HepG2 (cell line): ENCODE results near the gene LRRC45. TPM values are rescaled to one million over a fixed set of nuclear protein-coding genes. Genes with fewer than 3 reads are reported as not detected.

Experiments used
- ARHGAP35 ChIP-seq: sonication (generic); formaldehyde crosslinking; IDR thresholded peaks from 2 replicates; pipeline ENCODE4 v1.9.0; 2022; ENCODE audit warnings: mild to moderate bottlenecking, inconsistent platforms, moderate library complexity, missing genetic modification reagents, borderline replicate concordance
- ARID5B ChIP-seq: IDR thresholded peaks from 2 replicates; pipeline ENCODE4 v1.4.0; 2020; ENCODE audit warnings: mild to moderate bottlenecking, missing genetic modification reagents
- CEBPB ChIP-seq: IDR thresholded peaks from 2 replicates; pipeline ENCODE4 v1.6.1; 2011; ENCODE audit warnings: low read depth, low read length, improper control_type of control experiment, borderline replicate concordance
- ELF1 ChIP-seq: sonication (generic); formaldehyde crosslinking; IDR thresholded peaks from 2 replicates; pipeline ENCODE4 v1.4.0; 2020; ENCODE audit warnings: missing genetic modification reagents
- ELF3 ChIP-seq: IDR thresholded peaks from 2 replicates; pipeline ENCODE4 v1.6.1; 2016; ENCODE audit warnings: missing genetic modification reagents, missing compliant biosample characterization
- FOXP1 ChIP-seq, 2 experiments: fragments of 450-650 bp in 1 of 2; IDR thresholded peaks; 2 replicates each; pipeline ENCODE4 v1.6.1; 2017 to 2018; ENCODE audit warnings: antibody characterized with exemption in 1 of 2
- HHEX ChIP-seq: IDR thresholded peaks from 2 replicates; pipeline ENCODE4 v1.6.1; 2016; ENCODE audit warnings: control low read depth
- KDM5B ChIP-seq: sonication (generic); formaldehyde crosslinking; IDR thresholded peaks from 2 replicates; pipeline ENCODE4 v1.4.0; 2020; ENCODE audit warnings: missing genetic modification reagents, mild to moderate bottlenecking, borderline replicate concordance
- MIER3 ChIP-seq: IDR thresholded peaks from 2 replicates; pipeline ENCODE4 v1.6.1; 2016; ENCODE audit warnings: missing compliant biosample characterization, borderline replicate concordance
- NCOA2 ChIP-seq: sonication (generic); formaldehyde crosslinking; IDR thresholded peaks from 2 replicates; pipeline ENCODE4 v1.8.0; 2022; ENCODE audit warnings: inconsistent platforms
- SALL2 ChIP-seq: sonication (generic); formaldehyde crosslinking; IDR thresholded peaks from 2 replicates; pipeline ENCODE4 v1.8.1; 2023; ENCODE audit warnings: mild to moderate bottlenecking, missing genetic modification reagents, inconsistent platforms
- SMAD3 ChIP-seq: sonication (generic); formaldehyde crosslinking; IDR thresholded peaks from 2 replicates; pipeline ENCODE4 v1.4.0; 2020; ENCODE audit warnings: missing genetic modification reagents
- SNAPC5 ChIP-seq: sonication (generic); formaldehyde crosslinking; IDR thresholded peaks from 2 replicates; pipeline ENCODE4 v1.8.1; 2023; ENCODE audit warnings: mild to moderate bottlenecking, missing genetic modification reagents, borderline replicate concordance
- ZFP37 ChIP-seq: sonication (generic); formaldehyde crosslinking; IDR thresholded peaks from 2 replicates; pipeline ENCODE4 v1.4.0; 2020; ENCODE audit warnings: missing genetic modification reagents, borderline replicate concordance
- ZFYVE20 ChIP-seq: sonication (generic); formaldehyde crosslinking; IDR thresholded peaks from 2 replicates; pipeline ENCODE4 v1.8.0; 2023; ENCODE audit warnings: low read depth, mild to moderate bottlenecking, moderate library complexity, missing genetic modification reagents, borderline replicate concordance
- ZNF121 ChIP-seq: sonication (generic); formaldehyde crosslinking; IDR thresholded peaks from 2 replicates; pipeline ENCODE4 v1.5.0; 2020; ENCODE audit warnings: mild to moderate bottlenecking, missing genetic modification reagents
- ZNF441 ChIP-seq: sonication (generic); formaldehyde crosslinking; IDR thresholded peaks from 2 replicates; pipeline ENCODE4 v1.7.0; 2021; ENCODE audit warnings: missing genetic modification reagents, borderline replicate concordance
- ZNF558 ChIP-seq: sonication (generic); formaldehyde crosslinking; IDR thresholded peaks from 2 replicates; pipeline ENCODE4 v1.9.0; 2022; ENCODE audit warnings: mild to moderate bottlenecking, missing genetic modification reagents, borderline replicate concordance
- ZNF687 ChIP-seq: sonication (generic); formaldehyde crosslinking; IDR thresholded peaks from 2 replicates; pipeline ENCODE4 v1.5.1; 2020; ENCODE audit warnings: mild to moderate bottlenecking, missing genetic modification reagents, moderate library complexity
- ZNF709 ChIP-seq: sonication (generic); formaldehyde crosslinking; IDR thresholded peaks from 2 replicates; pipeline ENCODE4 v1.5.0; 2020; ENCODE audit warnings: mild to moderate bottlenecking, missing genetic modification reagents
- ZSCAN25 ChIP-seq: sonication (generic); formaldehyde crosslinking; IDR thresholded peaks from 2 replicates; pipeline ENCODE4 v1.8.0; 2022; ENCODE audit warnings: mild to moderate bottlenecking, missing genetic modification reagents
- polyA plus RNA-seq, 8 experiments: library from polyadenylated mRNA; depleted of rRNA in 3 of 8; stranded (reverse) in 7 of 8; unstranded in 1 of 8; fragments of >200 nt; fragmentation: Illumina TruSeq in 4 of 8; extraction: Trizol in 4 of 8; gene quantifications; 2 replicates each; pipeline versions ENCODE4 v1.2.1 to v1.2.3, GENCODE V29; 2011 to 2016; ENCODE audit warnings: low read depth in 4 of 8, missing spikeins in 1 of 8, mixed read lengths in 1 of 8; ENCODE audit not compliant: insufficient read depth in 1 of 8
- total RNA-seq, 5 experiments: library from RNA; depleted of rRNA; stranded (reverse); fragments of >200 nt; fragmentation: Illumina TruSeq; extraction: Trizol; gene quantifications; 2 replicates each; pipeline ENCODE4 v1.2.3, GENCODE V29; 2016; ENCODE audit warnings: low read depth in 1 of 5
- TF ChIP-seq, protein P1 (sequence below): sonication (generic); formaldehyde crosslinking; IDR thresholded peaks from 2 replicates; pipeline ENCODE4 v1.5.0; 2020; ENCODE audit warnings: missing genetic modification reagents, mild to moderate bottlenecking, borderline replicate concordance

Gene LRRC45
- total and polyA plus RNA-seq, 2 of the 13 experiments (the other 11 are each of a cell fraction or from before 2014, with no cell fraction given), result 11.6 to 48.1 TPM

DNA sequence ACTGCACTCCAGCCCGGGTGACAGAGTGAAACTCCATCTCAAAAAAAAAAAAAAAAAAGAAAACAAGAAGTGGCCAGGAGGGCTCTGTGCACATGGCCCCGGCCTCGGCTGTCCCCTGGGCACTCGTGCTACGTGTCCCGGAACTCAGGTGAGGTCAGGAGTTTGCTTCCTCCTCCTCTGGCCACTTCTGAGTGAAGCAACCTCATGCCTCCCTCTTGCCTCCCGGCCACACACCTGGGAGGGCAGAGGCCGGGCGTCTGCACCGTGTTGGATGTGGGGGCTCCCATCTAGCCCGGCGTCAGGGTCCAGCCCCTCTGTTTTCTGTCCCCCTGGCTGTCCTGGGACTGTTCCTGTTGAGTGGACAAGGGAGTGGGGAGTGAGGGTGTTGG is 23.5 kb upstream of the LRRC45 start (continued):
- TF ChIP-seq ZNF121 (CRISPR knock-in tag), result peak; percentile 39
- TF ChIP-seq ARHGAP35 (CRISPR knock-in tag), result 0 out of 2 replicates have a peak, but pooled peaks have one; percentile 15
- TF ChIP-seq ELF1 (CRISPR knock-in tag), result 0 out of 2 replicates have a peak, but pooled peaks have one; percentile 40
- peak; percentile 31; the same call in 1 of the 2 replicates for TF ChIP-seq SALL2 (CRISPR knock-in tag)
- no peak for TF ChIP-seq FOXP1 (IDR thresholded peaks at IDR 0.05)
- peak; percentile 37; the same call in 1 of the 2 replicates for TF ChIP-seq FOXP1 (CRISPR knock-in tag; IDR thresholded peaks at IDR 0.05)
- no peak; the same call in 1 of the 2 replicates for TF ChIP-seq NCOA2 (CRISPR knock-in tag)
- no peak for TF ChIP-seq HHEX (CRISPR knock-in tag)
- peak; percentile 64; the same call in 1 of the 2 replicates for TF ChIP-seq CEBPB
- TF ChIP-seq ZFP37 (CRISPR knock-in tag), result 0 out of 2 replicates have a peak, but pooled peaks have one; percentile 65
- no peak for TF ChIP-seq ZFYVE20 (CRISPR knock-in tag)
- TF ChIP-seq ELF3, result peak; percentile 86
- TF ChIP-seq ZNF441 (CRISPR knock-in tag), result peak; percentile 43; the same call in 1 of the 2 replicates
- TF ChIP-seq, protein P1, sequence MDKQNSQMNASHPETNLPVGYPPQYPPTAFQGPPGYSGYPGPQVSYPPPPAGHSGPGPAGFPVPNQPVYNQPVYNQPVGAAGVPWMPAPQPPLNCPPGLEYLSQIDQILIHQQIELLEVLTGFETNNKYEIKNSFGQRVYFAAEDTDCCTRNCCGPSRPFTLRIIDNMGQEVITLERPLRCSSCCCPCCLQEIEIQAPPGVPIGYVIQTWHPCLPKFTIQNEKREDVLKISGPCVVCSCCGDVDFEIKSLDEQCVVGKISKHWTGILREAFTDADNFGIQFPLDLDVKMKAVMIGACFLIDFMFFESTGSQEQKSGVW (CRISPR knock-in tag), result no peak
- TF ChIP-seq SNAPC5 (CRISPR knock-in tag), result peak; percentile 78; the same call in 1 of the 2 replicates
- TF ChIP-seq ARID5B (CRISPR knock-in tag), result peak; percentile 15; the same call in 1 of the 2 replicates
- peak; percentile 52; the same call in 1 of the 2 replicates for TF ChIP-seq ZNF709 (CRISPR knock-in tag)
- peak; percentile 95; the same call in 1 of the 2 replicates for TF ChIP-seq ZNF558 (CRISPR knock-in tag)
- TF ChIP-seq ZNF687 (CRISPR knock-in tag), result peak; percentile 93
- TF ChIP-seq ZSCAN25 (CRISPR knock-in tag), result 0 out of 2 replicates have a peak, but pooled peaks have one; percentile 12
- no peak for TF ChIP-seq SMAD3 (CRISPR knock-in tag)
- TF ChIP-seq MIER3 (CRISPR knock-in tag), result peak; percentile 28; the same call in 1 of the 2 replicates
- TF ChIP-seq KDM5B (CRISPR knock-in tag), result peak; percentile 62
